PC-9 (cell line): Measurements from ENCODE around the gene KIAA1328. TPM values are rescaled to one million over a fixed set of nuclear protein-coding genes. Genes with fewer than 3 reads are reported as not detected.

Source experiments
- BruUV-seq: library from RNA; stranded (reverse); fragments of 400-500 nt; replicated peaks from 2 replicates; lab custom pipeline; 2021; lab: Mats Ljungman, UMichigan
- CTCF ChIA-PET: fragments of 300-600 bp; sonication (Branson Sonifier 250); formaldehyde crosslinking; loops from one replicate; lab custom pipeline; 2022; ENCODE audit warnings: antibody characterized with exemption; lab: Charles Lee
- POLR2A ChIA-PET: fragments of 300-600 bp; sonication (Branson Sonifier 250); formaldehyde crosslinking; loops from one replicate; lab custom pipeline; 2022; ENCODE audit warnings: antibody characterized with exemption; ENCODE audit not compliant: unreplicated experiment; lab: Charles Lee
- DNase-seq, 2 experiments: peaks; one replicate each; pipeline versions ENCODE4 v3.0.0 to v3.0.0-alpha.2; 2015 to 2022; ENCODE audit warnings: mixed read lengths in 1 of 2
- H2AFZ ChIP-seq: fragments of 200-600 bp; sonication (generic); 2 replicates; pipeline ENCODE4 v1.8.1; 2017; ENCODE audit warnings: antibody characterized with exemption
- H3F3A ChIP-seq: fragments of 200-600 bp; sonication (generic); 2 replicates; pipeline ENCODE4 v1.8.1; 2017; ENCODE audit warnings: antibody characterized with exemption, mild to moderate bottlenecking, low read depth; ENCODE audit not compliant: insufficient read depth
- H3K27ac ChIP-seq: fragments of 200-600 bp; sonication (generic); 2 replicates; pipeline ENCODE4 v1.6.1; 2016; ENCODE audit warnings: mixed run types
- H3K27me3 ChIP-seq: fragments of 200-600 bp; sonication (generic); 2 replicates; pipeline ENCODE4 v1.6.1; 2016; ENCODE audit warnings: low read depth, mixed run types; ENCODE audit not compliant: insufficient read depth
- H3K36me3 ChIP-seq: fragments of 200-600 bp; sonication (generic); 2 replicates; pipeline ENCODE4 v1.6.1; 2016; ENCODE audit warnings: low read depth, mixed run types
- H3K4me1 ChIP-seq: fragments of 200-600 bp; sonication (generic); replicated peaks from 2 replicates; pipeline ENCODE4 v1.6.1; 2016; ENCODE audit warnings: mixed run types; ENCODE audit not compliant: insufficient read depth
- H3K4me2 ChIP-seq: fragments of 200-600 bp; sonication (generic); 2 replicates; pipeline ENCODE4 v1.6.1; 2017; ENCODE audit warnings: mixed run types
- H3K4me3 ChIP-seq: fragments of 200-600 bp; sonication (generic); 2 replicates; pipeline ENCODE4 v1.6.1; 2016; ENCODE audit warnings: mixed run types
- H3K79me2 ChIP-seq: fragments of 200-600 bp; sonication (generic); 2 replicates; pipeline ENCODE4 v1.6.1; 2017; ENCODE audit warnings: low read depth, mixed run types
- H3K9me2 ChIP-seq: fragments of 200-600 bp; sonication (generic); 2 replicates; pipeline ENCODE4 v1.8.1; 2017; ENCODE audit warnings: mild to moderate bottlenecking; ENCODE audit not compliant: insufficient read depth
- H3K9me3 ChIP-seq: fragments of 200-600 bp; sonication (generic); 2 replicates; pipeline ENCODE4 v1.8.1; 2016; ENCODE audit warnings: low read depth; ENCODE audit not compliant: insufficient read depth
- H4K20me1 ChIP-seq: fragments of 200-600 bp; sonication (generic); 2 replicates; pipeline ENCODE4 v1.8.1; 2017; ENCODE audit not compliant: insufficient read depth
- CTCF ChIP-seq: fragments of 200-600 bp; sonication (generic); conservative IDR thresholded peaks from 2 replicates; pipeline ENCODE4 v1.6.1; 2017; ENCODE audit warnings: mixed run types, antibody characterized with exemption, mild to moderate bottlenecking, moderate library complexity
- EZH2 ChIP-seq: fragments of 200-600 bp; sonication (generic); IDR thresholded peaks from 2 replicates; pipeline ENCODE4 v1.8.0; 2017; ENCODE audit warnings: antibody characterized with exemption, low read depth
- intact Hi-C: fragments of 100-400 bp; cut with micrococcal nuclease; formaldehyde crosslinking; loops from one replicate; pipeline ENCODE4 v1.10.0; 2022; ENCODE audit not compliant: unreplicated experiment
- total RNA-seq: library from RNA; stranded (reverse); gene quantifications from 2 replicates; pipeline ENCODE4 v1.2.3, GENCODE V29; 2021

KIAA1328 gene
- total RNA-seq, 1 experiment from 2014 or later = 6.5 TPM

DNA sequence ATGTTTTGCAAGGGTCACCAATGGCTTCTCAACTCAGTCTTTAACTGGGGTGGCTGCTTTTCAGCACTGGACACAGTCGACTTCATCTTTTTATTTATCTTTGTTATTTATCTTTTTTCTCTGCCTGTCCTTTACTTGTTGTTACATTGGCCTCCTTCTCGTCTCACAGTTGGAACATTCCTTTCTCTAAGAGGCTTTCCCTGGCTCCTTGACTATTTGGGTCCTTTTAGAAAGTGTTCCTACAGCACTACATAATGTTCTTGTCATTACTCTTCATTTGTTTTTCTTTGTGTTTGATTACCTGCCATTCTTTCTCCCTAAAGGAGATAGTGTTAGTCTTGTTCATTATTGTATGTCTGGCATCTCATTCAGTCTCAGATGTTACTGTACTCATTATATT lies 122.0 kb downstream of the KIAA1328 start:
- Histone ChIP-seq H3K27me3 (no peaks in the 10 kb centered on the region), H3K9me3 (no peaks in the 10 kb centered on the region), H3K4me3 (no peak overlapping the region), H3K27ac (no peak overlapping the region), H3K9me2 (no peaks in the 10 kb centered on the region), H3K4me2 (no peak overlapping the region), H2AFZ (no peak overlapping the region), H3K79me2 (no peaks in the 10 kb centered on the region), H3K36me3 (no peaks in the 10 kb centered on the region), H4K20me1 (no peaks in the 10 kb centered on the region), H3K4me1 (peaks cover 17% of the 10 kb centered on the region), H3F3A (peaks cover 12% of the 10 kb centered on the region; the same call in 1 of the 2 replicates)
- intact Hi-C loops = no loop called here
- BruUV-seq = no TSS peak
- DNase-seq = no peak
- no peak for TF ChIP-seq EZH2
- no peak for TF ChIP-seq CTCF
- ChIA-PET POLR2A (no interaction called here), CTCF (no interaction called here)

DNA sequence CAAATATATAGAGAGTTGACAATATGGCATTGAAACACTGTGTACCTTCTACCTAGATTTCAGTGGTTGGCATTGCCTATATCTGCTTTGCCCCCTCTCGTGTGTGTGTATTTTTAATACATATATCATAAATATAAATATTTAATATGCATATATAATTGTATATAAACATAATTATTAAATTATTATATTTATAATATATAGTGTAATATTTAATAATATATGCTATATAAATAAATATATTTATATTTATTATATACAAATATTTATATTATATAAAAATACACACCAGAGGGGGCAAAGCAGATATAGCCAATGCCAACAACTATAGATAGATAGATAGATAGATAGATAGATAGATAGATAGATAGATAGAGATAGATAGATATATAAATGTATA lies 124.1 kb downstream of the KIAA1328 start:
- no peak for TF ChIP-seq CTCF
- TF ChIP-seq EZH2 = no peak
- H2AFZ ChIP-seq = no peak overlapping the region
- H4K20me1 ChIP-seq = no peaks in the 10 kb centered on the region
- CTCF ChIA-PET = no interaction called here
- BruUV-seq = no TSS peak
- intact Hi-C loops = no loop called here
- H3K9me3 ChIP-seq = no peaks in the 10 kb centered on the region
- H3K9me2 ChIP-seq = no peaks in the 10 kb centered on the region
- no peak for DNase-seq
- no peak overlapping the region for H3K4me3 ChIP-seq
- H3K4me1 ChIP-seq = peaks cover 5% of the 10 kb centered on the region; the same call in 1 of the 2 replicates
- POLR2A ChIA-PET = no interaction called here
- no peaks in the 10 kb centered on the region for H3K79me2 ChIP-seq
- H3K36me3 ChIP-seq = no peaks in the 10 kb centered on the region
- H3F3A ChIP-seq = peaks cover 5% of the 10 kb centered on the region; the same call in 1 of the 2 replicates
- no peak overlapping the region for H3K4me2 ChIP-seq
- no peaks in the 10 kb centered on the region for H3K27me3 ChIP-seq
- no peak overlapping the region for H3K27ac ChIP-seq

GRCh38 chr18:36960038-36960437 lies 131.1 kb downstream of the KIAA1328 start:
- POLR2A ChIA-PET = no interaction called here
- no peaks in the 10 kb centered on the region for H3K4me1 ChIP-seq
- intact Hi-C loops = no loop called here
- H3K4me2 ChIP-seq = no peak overlapping the region
- H3K4me3 ChIP-seq = no peak overlapping the region
- no peaks in the 10 kb centered on the region for H4K20me1 ChIP-seq
- H2AFZ ChIP-seq = no peak overlapping the region
- H3F3A ChIP-seq = no peaks in the 10 kb centered on the region
- H3K79me2 ChIP-seq = no peaks in the 10 kb centered on the region
- no peak for TF ChIP-seq CTCF
- no peak for TF ChIP-seq EZH2
- H3K27me3 ChIP-seq = no peaks in the 10 kb centered on the region
- H3K9me2 ChIP-seq = no peaks in the 10 kb centered on the region
- no TSS peak for BruUV-seq
- CTCF ChIA-PET = no interaction called here
- H3K27ac ChIP-seq = no peak overlapping the region
- H3K9me3 ChIP-seq = no peaks in the 10 kb centered on the region
- no peaks in the 10 kb centered on the region for H3K36me3 ChIP-seq
- no peak for DNase-seq
